Gastroesophageal sphincter (tissue), 3 donors: Measurements from ENCODE around the gene KIRREL3.

Experiments
- CTCF ChIP-seq, 4 experiments: fragments of 200-600 bp in 2 of 4; fragments of 450-650 bp in 2 of 4; sonication (generic) in 1 of 4; IDR thresholded peaks; one replicate each; pipeline ENCODE4 v1.5.1; 2017 to 2019; ENCODE audit warnings: antibody characterized with exemption in 4 of 4, mild to moderate bottlenecking in 2 of 4, moderate library complexity in 2 of 4
- EP300 ChIP-seq: sonication (generic); formaldehyde crosslinking; IDR thresholded peaks from one replicate; pipeline ENCODE4 v1.6.1; 2017; ENCODE audit warnings: antibody characterized with exemption, mild to moderate bottlenecking
- POLR2A ChIP-seq, 2 donors: fragments of 450-650 bp; IDR thresholded peaks; one replicate each; pipeline ENCODE4 v1.6.1; 2017; ENCODE audit warnings: antibody characterized with exemption in 2 of 2, mild to moderate bottlenecking in 2 of 2, moderate library complexity in 1 of 2

- TF ChIP-seq CTCF (IDR thresholded peaks at IDR 0.05) (no peak), EP300 (no peak), POLR2A (IDR thresholded peaks at IDR 0.05) (no peak)
Observed at GRCh38 chr11:126465573-126466188, 534.9 kb downstream of the KIRREL3 start.
